SK-N-MC (cell line): ENCODE results near the gene CCL25.

Experiments used
- DNase-seq: peaks from one replicate; pipeline ENCODE4 v3.0.0-alpha.2; 2011; ENCODE audit warnings: low read depth, low spot score
- H3K27ac ChIP-seq: fragments of 200-600 bp; sonication (generic); 2 replicates; pipeline ENCODE4 v1.5.1; 2016; ENCODE audit warnings: mixed run types
- H3K36me3 ChIP-seq: fragments of 200-600 bp; sonication (generic); 2 replicates; pipeline ENCODE4 v1.6.1; 2017; ENCODE audit warnings: antibody characterized with exemption, low read length, mixed read lengths; ENCODE audit not compliant: insufficient read depth
- H3K4me3 ChIP-seq: fragments of 200-600 bp; sonication (generic); 2 replicates; pipeline ENCODE4 v1.5.1; 2016
- H3K9ac ChIP-seq: fragments of 200-600 bp; sonication (generic); 2 replicates; pipeline ENCODE4 v1.8.0; 2017; ENCODE audit warnings: mixed run types, mixed read lengths; ENCODE audit not compliant: insufficient read length
- H3K9me3 ChIP-seq: fragments of 200-600 bp; sonication (generic); 2 replicates; pipeline ENCODE4 v1.6.1; 2017; ENCODE audit warnings: low read depth, mild to moderate bottlenecking, antibody characterized with exemption, low read length, moderate library complexity, mixed read lengths
- EZH2 ChIP-seq: fragments of 200-600 bp; sonication (generic); IDR thresholded peaks from one replicate; pipeline ENCODE4 v1.6.1; 2017; ENCODE audit warnings: antibody characterized with exemption
- FOXP2 ChIP-seq: optimal IDR thresholded peaks from 2 replicates; pipeline ENCODE3; 2011; ENCODE audit warnings: mild to moderate bottlenecking, moderate library complexity; ENCODE audit not compliant: insufficient read depth; ENCODE audit errors: extremely low read length, control extremely low read depth
- POLR2AphosphoS5 ChIP-seq: IDR thresholded peaks from 2 replicates; pipeline ENCODE4 v1.6.1; 2012; ENCODE audit warnings: mild to moderate bottlenecking, low read depth, low read length, borderline replicate concordance

CCL25 gene

GRCh38 chr19:8109890-8110662 lies 57.5 kb downstream of the CCL25 start:
- no peak for DNase-seq
- peaks cover 22% of the 10 kb centered on the region; the same call in 1 of the 2 replicates for H3K36me3 ChIP-seq

GRCh38 chr19:8110931-8111330 lies 58.4 kb downstream of the CCL25 start:
- no peak for DNase-seq
- Histone ChIP-seq H3K9me3 (no peaks in the 10 kb centered on the region), H3K27ac (no peak overlapping the region), H3K9ac (no peak overlapping the region), H3K36me3 (peaks cover 17% of the 10 kb centered on the region; the same call in 1 of the 2 replicates), H3K4me3 (no peak overlapping the region)
- TF ChIP-seq FOXP2 (no peak), EZH2 (no peak), POLR2AphosphoS5 (no peak)

More at GRCh38 chr19:8109890-8110662, 57.5 kb downstream of the CCL25 start:
- Histone ChIP-seq H3K9me3 (no peaks in the 10 kb centered on the region), H3K9ac (no peak overlapping the region), H3K4me3 (no peak overlapping the region), H3K27ac (no peak overlapping the region)
- TF ChIP-seq FOXP2 (no peak), POLR2AphosphoS5 (no peak), EZH2 (no peak)

- Histone ChIP-seq H3K36me3 (peaks cover 12% of the 10 kb centered on the region; the same call in 1 of the 2 replicates), H3K27ac (no peak overlapping the region), H3K4me3 (no peak overlapping the region), H3K9ac (no peak overlapping the region), H3K9me3 (no peaks in the 10 kb centered on the region)
- TF ChIP-seq POLR2AphosphoS5 = no peak
- no peak for TF ChIP-seq FOXP2
- TF ChIP-seq EZH2 = no peak
- no peak for DNase-seq
Observed at GRCh38 chr19:8111376-8111775, 58.8 kb downstream of the CCL25 start.
